ENCODE data around the gene TAF11L7. TPM values are rescaled to one million over a fixed set of nuclear protein-coding genes. Genes with fewer than 3 reads are reported as not detected.

The TAF11L7 gene
- total RNA-seq (ENCODE audit: low replicate concordance), result not detected in 2 replicates

GRCh38 chr5:17585658-17586057, at the start of gene TAF11L7:
Gene TAF11L7 (minus strand): TSS chr5:17585758.

GRCh38 chr5:17634160-17634559, 48.6 kb upstream of the TAF11L7 start, which contains the start of gene TAF11L14:
Gene TAF11L14 (plus strand): TSS chr5:17634460.

GRCh38 chr5:17631788-17632187, 46.2 kb upstream of the TAF11L7 start, which contains the start of gene TAF11L13:
Gene TAF11L13 (plus strand): TSS chr5:17632088.

GRCh38 chr5:17610092-17610491, 24.5 kb upstream of the TAF11L7 start, which contains the start of gene TAF11L12:
Gene TAF11L12 (plus strand): TSS chr5:17610392.

GRCh38 chr5:17603880-17604279, 18.3 kb upstream of the TAF11L7 start, which contains the start of gene TAF11L11:
Gene TAF11L11 (plus strand): TSS chr5:17604183.

GRCh38 chr5:17597728-17598127, 12.2 kb upstream of the TAF11L7 start, which contains the start of gene TAF11L10:
Gene TAF11L10 (minus strand): TSS chr5:17597828.

GRCh38 chr5:17594255-17594654, 8.7 kb upstream of the TAF11L7 start, which contains the start of gene TAF11L9:
Gene TAF11L9 (minus strand): TSS chr5:17594394.

GRCh38 chr5:17590860-17591259, 5.3 kb upstream of the TAF11L7 start, which contains the start of gene TAF11L8:
Gene TAF11L8 (minus strand): TSS chr5:17590960.

Other genes starting within 250 kb of the TAF11L7 start
- not detected in 2 replicates for gene TAF11L2, start 87.5 kb downstream of the TAF11L7 start, total RNA-seq (ENCODE audit: low replicate concordance)
- not detected in 2 replicates for gene TAF11L3, start 67.4 kb downstream of the TAF11L7 start, total RNA-seq (ENCODE audit: low replicate concordance)
- not detected in 2 replicates for gene TAF11L4, start 64.0 kb downstream of the TAF11L7 start, total RNA-seq (ENCODE audit: low replicate concordance)
- gene TAF11L5, start 60.5 kb downstream of the TAF11L7 start, total RNA-seq (ENCODE audit: low replicate concordance), result not detected in 2 replicates
- gene TAF11L6, start 57.1 kb downstream of the TAF11L7 start, total RNA-seq (ENCODE audit: low replicate concordance), result not detected in 2 replicates
- gene TAF11L8, start 5.2 kb upstream of the TAF11L7 start, total RNA-seq (ENCODE audit: low replicate concordance), result not detected in 2 replicates
- gene TAF11L9, start 8.6 kb upstream of the TAF11L7 start, total RNA-seq (ENCODE audit: low replicate concordance), result not detected in 2 replicates
- not detected in 2 replicates for gene TAF11L10, start 12.1 kb upstream of the TAF11L7 start, total RNA-seq (ENCODE audit: low replicate concordance)
- gene TAF11L11, start 18.4 kb upstream of the TAF11L7 start, total RNA-seq (ENCODE audit: low replicate concordance), result not detected in 2 replicates
- not detected in 2 replicates for gene TAF11L12, start 24.6 kb upstream of the TAF11L7 start, total RNA-seq (ENCODE audit: low replicate concordance)
- not detected in 2 replicates for gene TAF11L13, start 46.3 kb upstream of the TAF11L7 start, total RNA-seq (ENCODE audit: low replicate concordance)
- gene TAF11L14, start 48.7 kb upstream of the TAF11L7 start, total RNA-seq (ENCODE audit: low replicate concordance), result not detected in 2 replicates

Data from smooth muscle cell of the coronary artery (primary cell).